Tibial nerve (tissue), 4 donors: Measurements from ENCODE around the gene SCRN3. TPM values are rescaled to one million over a fixed set of nuclear protein-coding genes. Genes with fewer than 3 reads are reported as not detected.

ENCODE experiments used
- DNase-seq, 2 donors: peaks; one replicate each; pipeline ENCODE4 v3.0.0-alpha.2; 2019; ENCODE audit warnings: low spot score in 2 of 2
- H3K27ac ChIP-seq, 4 donors: fragments of 200-600 bp; sonication (generic) in 3 of 4; one replicate each; pipeline ENCODE4 v1.5.1; 2017 to 2019; ENCODE audit warnings: mild to moderate bottlenecking in 1 of 4
- H3K27me3 ChIP-seq, 2 donors: fragments of 200-600 bp; sonication (generic) in 1 of 2; one replicate each; pipeline versions ENCODE4 v1.5.1 to v1.6.0; 2017 to 2019
- H3K36me3 ChIP-seq, 3 donors: fragments of 200-600 bp; sonication (generic); one replicate each; pipeline ENCODE4 v1.5.1; 2018 to 2019
- H3K4me1 ChIP-seq, 4 donors: fragments of 200-600 bp; sonication (generic) in 3 of 4; one replicate each; pipeline ENCODE4 v1.5.1; 2017 to 2019
- H3K4me3 ChIP-seq, 4 donors: fragments of 200-600 bp; sonication (generic) in 3 of 4; one replicate each; pipeline ENCODE4 v1.5.1; 2017 to 2019; ENCODE audit warnings: mild to moderate bottlenecking in 1 of 4, moderate library complexity in 1 of 4
- H3K9me3 ChIP-seq, 4 donors: fragments of 200-600 bp; sonication (generic) in 3 of 4; one replicate each; pipeline ENCODE4 v1.5.1; 2017 to 2019
- CTCF ChIP-seq, 5 experiments: fragments of 200-600 bp in 3 of 5; fragments of 450-650 bp in 2 of 5; sonication (generic) in 3 of 5; IDR thresholded peaks; one replicate each; pipeline ENCODE4 v1.5.1; 2016 to 2019; ENCODE audit warnings: antibody characterized with exemption in 5 of 5, mild to moderate bottlenecking in 3 of 5, moderate library complexity in 2 of 5
- EP300 ChIP-seq, 2 donors: sonication (generic); formaldehyde crosslinking; IDR thresholded peaks; one replicate each; pipeline ENCODE4 v1.6.1; 2017; ENCODE audit warnings: antibody characterized with exemption in 2 of 2, mild to moderate bottlenecking in 1 of 2
- POLR2A ChIP-seq, 2 donors: fragments of 450-650 bp; IDR thresholded peaks; one replicate each; pipeline ENCODE4 v1.6.1; 2017; ENCODE audit warnings: antibody characterized with exemption in 2 of 2, mild to moderate bottlenecking in 2 of 2, moderate library complexity in 2 of 2
- WGBS, 2 donors: methylation state at CpG; one replicate each; pipeline ENCODE4 v1.1.5; 2018; 5-methylcytosine and 5-hydroxymethylcytosine counted together
- total RNA-seq, 4 donors: library from RNA; depleted of rRNA; stranded (reverse); fragments of >200 nt; gene quantifications; one replicate each; pipeline ENCODE4 v1.1.0, GENCODE V29; 2016

The SCRN3 gene, protein sequence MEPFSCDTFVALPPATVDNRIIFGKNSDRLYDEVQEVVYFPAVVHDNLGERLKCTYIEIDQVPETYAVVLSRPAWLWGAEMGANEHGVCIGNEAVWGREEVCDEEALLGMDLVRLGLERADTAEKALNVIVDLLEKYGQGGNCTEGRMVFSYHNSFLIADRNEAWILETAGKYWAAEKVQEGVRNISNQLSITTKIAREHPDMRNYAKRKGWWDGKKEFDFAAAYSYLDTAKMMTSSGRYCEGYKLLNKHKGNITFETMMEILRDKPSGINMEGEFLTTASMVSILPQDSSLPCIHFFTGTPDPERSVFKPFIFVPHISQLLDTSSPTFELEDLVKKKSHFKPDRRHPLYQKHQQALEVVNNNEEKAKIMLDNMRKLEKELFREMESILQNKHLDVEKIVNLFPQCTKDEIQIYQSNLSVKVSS
- 10 to 100 TPM; 13.5 to 32.0 (median 20.7) TPM for total RNA-seq

DNA sequence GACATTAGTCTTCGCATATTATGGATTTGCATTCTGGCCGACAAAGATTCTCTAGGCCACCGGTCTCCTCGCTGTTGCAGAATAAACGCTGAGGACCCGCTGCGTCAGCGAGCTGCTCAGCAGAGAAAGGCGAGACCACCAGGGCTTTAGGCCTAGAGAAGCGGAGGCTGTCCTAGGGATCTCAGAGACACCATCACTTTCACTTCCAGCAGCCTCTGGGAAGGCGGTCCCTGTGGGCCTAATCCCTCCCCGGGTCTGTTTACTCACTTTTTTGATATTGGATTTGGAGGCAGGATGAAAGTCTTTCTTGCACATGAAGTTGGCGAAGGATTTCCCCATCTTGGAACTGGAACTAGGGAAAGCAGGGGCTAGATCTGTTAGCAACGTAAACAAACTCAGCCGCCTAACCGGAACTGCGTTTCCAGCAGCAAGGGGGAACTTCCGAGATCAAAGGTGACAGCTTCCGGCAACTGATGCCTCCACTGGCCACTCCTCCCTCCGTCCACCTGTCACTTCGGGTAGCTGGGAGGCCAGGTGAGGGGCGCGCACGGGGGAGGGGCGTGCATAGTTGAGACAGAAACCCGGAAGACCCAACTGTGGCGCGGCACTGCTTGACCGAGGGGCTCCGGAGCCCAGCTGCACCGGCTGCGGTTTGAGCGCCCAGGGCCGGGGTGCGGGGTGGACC, at the start of gene SCRN3:
TSS of gene SCRN3 (plus strand) at position 447 of the 685 bp plus-strand sequence. CDS start 2,554 bp downstream, outside the sequence.
- Histone ChIP-seq H3K27me3 (no peaks in the 10 kb centered on the region), H3K4me3 (peak within 1 kb of the TSS; percentile 67 to 87 (median 84)), H3K36me3 (peaks cover 0 to 26% (median 0%) of the 10 kb centered on the region in 3 donors), H3K4me1 (peaks cover 0 to 41% (median 24%) of the 10 kb centered on the region in 4 donors), H3K27ac (peak within 1 kb of the TSS; percentile 72 to 95 (median 86)), H3K9me3 (no peaks in the 10 kb centered on the region)
- 1% methylated on average over 34 to 35 of the region's 35 CpGs for WGBS, 2 donors
- DNase-seq: peak; percentile 29 to 63
- peak in 1 of 5 experiments; percentile 17 for TF ChIP-seq CTCF (IDR thresholded peaks at IDR 0.05)
- peak in 1 of 2 donors; percentile 21 for TF ChIP-seq POLR2A (IDR thresholded peaks at IDR 0.05)
- peak; percentile 40 to 85 for TF ChIP-seq EP300 (IDR thresholded peaks at IDR 0.05)

GRCh38 chr2:174350018-174350417, 45.5 kb upstream of the SCRN3 start:
- no peak for DNase-seq
- Histone ChIP-seq H3K4me1 (no peaks in the 10 kb centered on the region), H3K9me3 (no peaks in the 10 kb centered on the region), H3K27me3 (peaks cover 0 to 1% of the 10 kb centered on the region in 2 donors), H3K27ac (no peak overlapping the region), H3K36me3 (peaks cover 0 to 52% (median 0%) of the 10 kb centered on the region in 3 donors), H3K4me3 (no peak overlapping the region)
- WGBS, 2 donors: 68 to 74% methylated on average over 2 of the region's 2 CpGs
- TF ChIP-seq EP300 (IDR thresholded peaks at IDR 0.05) (no peak), POLR2A (IDR thresholded peaks at IDR 0.05) (no peak), CTCF (IDR thresholded peaks at IDR 0.05) (no peak)

GRCh38 chr2:174350593-174351181, 44.8 kb upstream of the SCRN3 start:
- H3K4me3 ChIP-seq: no peak overlapping the region
- no peaks in the 10 kb centered on the region for H3K4me1 ChIP-seq
- no peak overlapping the region for H3K27ac ChIP-seq
- 87 to 92% methylated on average over 2 of the region's 2 CpGs for WGBS, 2 donors
- peaks cover 0 to 54% (median 0%) of the 10 kb centered on the region in 3 donors for H3K36me3 ChIP-seq
- H3K27me3 ChIP-seq: no peaks in the 10 kb centered on the region
- no peak for DNase-seq
- no peaks in the 10 kb centered on the region for H3K9me3 ChIP-seq
- TF ChIP-seq POLR2A (IDR thresholded peaks at IDR 0.05): no peak
- no peak for TF ChIP-seq CTCF (IDR thresholded peaks at IDR 0.05)
- TF ChIP-seq EP300 (IDR thresholded peaks at IDR 0.05): no peak

DNA sequence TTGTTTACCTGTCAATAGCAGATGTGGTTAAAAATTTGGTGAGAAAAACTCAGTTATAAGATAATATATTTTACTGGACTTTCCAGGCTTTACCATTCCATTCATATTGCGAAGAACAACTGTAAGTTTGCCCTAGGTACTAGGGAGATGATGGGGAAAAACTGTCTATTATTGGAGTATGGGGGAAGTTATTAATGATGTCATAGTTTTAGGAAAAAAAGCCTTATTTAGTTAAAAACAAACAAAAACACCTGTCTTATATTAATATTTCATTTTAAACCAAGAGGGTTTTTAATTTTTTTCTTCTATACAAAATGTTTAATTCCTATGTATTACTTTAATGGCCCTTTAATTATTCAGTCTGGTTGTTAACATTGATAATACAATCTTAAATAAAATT, 42.5 kb upstream of the SCRN3 start:
- H3K27ac ChIP-seq: no peak overlapping the region
- peaks cover 0 to 44% (median 0%) of the 10 kb centered on the region in 3 donors for H3K36me3 ChIP-seq
- no peaks in the 10 kb centered on the region for H3K4me1 ChIP-seq
- no peaks in the 10 kb centered on the region for H3K27me3 ChIP-seq
- 95 to 97% methylated on average over 1 of the region's 1 CpG for WGBS, 2 donors
- H3K9me3 ChIP-seq: no peaks in the 10 kb centered on the region
- H3K4me3 ChIP-seq: no peak overlapping the region
- TF ChIP-seq EP300 (IDR thresholded peaks at IDR 0.05) (no peak), CTCF (IDR thresholded peaks at IDR 0.05) (no peak), POLR2A (IDR thresholded peaks at IDR 0.05) (no peak)
- no peak for DNase-seq
